ENCODE data around the gene MPP4.
A peak's percentile ranks its signal among the peaks of the same experiment; 100 is the strongest.
"Not testable (repeated sequence)": the region's sequence is repeated elsewhere in the genome, so short reads cannot be mapped to it uniquely, and the experiment has no call there.

MPP4 gene

DNA sequence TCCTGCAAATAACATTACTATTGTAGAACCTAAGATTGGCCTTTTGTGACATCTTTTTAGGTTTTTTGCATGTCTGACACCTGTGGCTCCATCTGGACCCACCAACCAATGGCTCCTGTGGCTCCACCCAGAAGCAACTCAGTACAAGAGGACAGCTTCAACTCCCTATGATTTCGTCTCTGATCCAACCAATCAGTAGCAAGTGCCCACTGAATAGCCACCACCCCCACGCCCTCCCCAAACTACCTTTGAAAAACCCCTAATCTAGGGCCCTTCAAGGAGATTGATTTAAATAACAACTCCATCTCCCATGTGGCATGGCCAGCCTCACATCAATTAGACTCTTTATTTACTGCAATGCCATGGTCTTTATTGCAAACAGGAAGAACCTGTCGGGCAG is 23.6 kb downstream of the MPP4 start:
- no peak for DNase-seq (ENCODE audit: extremely low read depth in 1 of 2, low read depth in 1 of 2)

- DNase-seq (ENCODE audit: extremely low read depth in 1 of 2, low read depth in 1 of 2): no peak
Measured at GRCh38 chr2:201674298-201674697, 24.1 kb downstream of the MPP4 start.

- no peak for DNase-seq (ENCODE audit: extremely low read depth in 1 of 2, low read depth in 1 of 2)
Measured at GRCh38 chr2:201673546-201673945, 24.9 kb downstream of the MPP4 start.

DNA sequence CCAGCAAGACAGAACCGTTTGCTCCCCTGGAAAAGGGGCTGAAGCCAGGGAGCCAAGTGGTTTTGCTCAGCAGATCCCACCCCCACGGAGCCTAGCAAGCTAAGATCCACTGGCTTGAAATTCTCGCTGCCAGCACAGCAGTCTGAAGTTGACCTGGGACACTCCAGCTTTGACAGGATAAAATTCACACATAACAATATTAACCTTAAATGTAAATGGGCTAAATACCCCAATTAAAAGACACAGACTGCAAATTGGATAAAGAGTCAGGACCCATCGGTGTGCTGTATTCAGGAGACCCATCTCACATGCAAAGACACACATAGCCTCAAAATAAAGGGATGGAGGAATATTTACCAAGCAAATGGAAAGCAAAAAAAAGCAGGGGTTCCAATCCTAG is 27.2 kb downstream of the MPP4 start:
- not testable (repeated sequence) for DNase-seq (ENCODE audit: extremely low read depth in 1 of 2, low read depth in 1 of 2)

DNA sequence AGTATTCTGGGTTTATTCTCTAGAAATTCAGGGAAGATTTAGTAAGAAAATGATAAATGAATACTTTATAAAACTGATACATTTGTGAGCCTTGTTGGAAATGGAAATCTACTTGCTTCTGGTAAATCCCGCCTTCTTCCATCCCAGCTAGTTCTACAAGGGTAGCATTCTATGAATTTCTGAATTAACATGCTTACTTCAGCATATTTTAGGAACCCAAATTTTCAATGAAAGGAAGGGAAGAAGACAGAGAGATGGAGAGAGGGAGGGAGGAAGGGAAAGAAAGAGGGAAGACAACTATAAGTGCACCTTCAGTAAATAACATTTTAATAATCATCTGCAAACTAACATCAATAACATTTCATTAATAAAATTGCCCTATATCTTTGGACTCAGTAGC is 28.6 kb downstream of the MPP4 start:
- no peak for DNase-seq (ENCODE audit: extremely low read depth in 1 of 2, low read depth in 1 of 2)

GRCh38 chr2:201668402-201668910 is 30.0 kb downstream of the MPP4 start:
- DNase-seq (ENCODE audit: extremely low read depth in 1 of 2, low read depth in 1 of 2): no peak

GRCh38 chr2:201664334-201664733 is 34.1 kb downstream of the MPP4 start:
- no peak for DNase-seq (ENCODE audit: extremely low read depth in 1 of 2, low read depth in 1 of 2)

- no peak for DNase-seq (ENCODE audit: extremely low read depth in 1 of 2, low read depth in 1 of 2)
Measured at GRCh38 chr2:201661366-201661765, 37.1 kb downstream of the MPP4 start.

DNA sequence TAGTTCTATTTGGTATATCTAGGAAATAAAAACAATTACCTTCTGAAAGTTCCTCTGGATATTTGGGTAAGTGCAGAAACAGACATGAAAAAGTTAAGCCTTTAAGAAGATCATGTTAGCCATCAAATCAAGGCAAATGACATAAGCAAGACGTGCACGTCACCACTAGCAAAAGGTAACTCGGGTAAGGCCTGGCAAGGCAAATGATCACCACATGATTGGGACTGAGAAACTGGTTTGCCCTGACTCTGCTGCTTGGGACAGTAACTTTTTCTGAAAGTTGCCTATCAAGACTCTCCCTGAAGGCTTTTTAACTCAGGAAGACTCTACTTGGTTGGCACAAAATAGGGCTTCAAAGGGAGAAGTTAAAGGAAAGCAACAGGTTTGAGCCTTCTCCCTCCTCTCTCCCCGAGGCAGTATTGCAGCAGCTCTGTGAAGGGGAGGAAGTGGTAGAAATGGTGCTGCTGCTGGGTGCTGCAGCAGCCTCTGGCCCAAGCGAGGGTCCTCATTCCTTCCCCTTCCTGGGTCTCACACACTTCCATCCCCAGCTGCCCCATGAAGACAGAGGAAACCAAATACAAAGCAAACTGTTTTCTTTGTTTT is 38.0 kb downstream of the MPP4 start:
- DNase-seq (ENCODE audit: extremely low read depth in 1 of 2, low read depth in 1 of 2): no peak

DNA sequence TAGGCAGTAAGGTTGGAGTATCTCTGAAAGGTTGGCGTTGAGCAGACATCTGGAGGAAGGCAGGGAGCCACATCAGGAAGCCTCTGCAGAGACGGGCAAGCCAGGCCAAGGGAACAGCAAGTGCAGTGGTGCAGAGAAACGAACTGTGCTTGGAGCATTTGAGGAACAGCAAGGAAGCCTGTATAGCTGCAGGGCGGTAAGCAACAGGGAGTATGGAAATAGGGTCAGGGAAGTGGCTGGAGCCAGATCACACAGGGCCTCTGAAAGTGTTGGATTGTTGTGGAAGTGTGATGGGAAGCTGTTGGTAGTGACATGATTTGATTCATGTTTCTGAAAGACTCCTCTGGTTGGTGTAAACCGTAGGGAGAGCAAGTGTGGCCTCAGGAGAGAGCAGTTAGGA is 41.7 kb downstream of the MPP4 start:
- DNase-seq (ENCODE audit: extremely low read depth in 1 of 2, low read depth in 1 of 2): no peak

GRCh38 chr2:201656102-201656501 is 42.3 kb downstream of the MPP4 start:
- DNase-seq (ENCODE audit: extremely low read depth in 1 of 2, low read depth in 1 of 2): no peak

DNA sequence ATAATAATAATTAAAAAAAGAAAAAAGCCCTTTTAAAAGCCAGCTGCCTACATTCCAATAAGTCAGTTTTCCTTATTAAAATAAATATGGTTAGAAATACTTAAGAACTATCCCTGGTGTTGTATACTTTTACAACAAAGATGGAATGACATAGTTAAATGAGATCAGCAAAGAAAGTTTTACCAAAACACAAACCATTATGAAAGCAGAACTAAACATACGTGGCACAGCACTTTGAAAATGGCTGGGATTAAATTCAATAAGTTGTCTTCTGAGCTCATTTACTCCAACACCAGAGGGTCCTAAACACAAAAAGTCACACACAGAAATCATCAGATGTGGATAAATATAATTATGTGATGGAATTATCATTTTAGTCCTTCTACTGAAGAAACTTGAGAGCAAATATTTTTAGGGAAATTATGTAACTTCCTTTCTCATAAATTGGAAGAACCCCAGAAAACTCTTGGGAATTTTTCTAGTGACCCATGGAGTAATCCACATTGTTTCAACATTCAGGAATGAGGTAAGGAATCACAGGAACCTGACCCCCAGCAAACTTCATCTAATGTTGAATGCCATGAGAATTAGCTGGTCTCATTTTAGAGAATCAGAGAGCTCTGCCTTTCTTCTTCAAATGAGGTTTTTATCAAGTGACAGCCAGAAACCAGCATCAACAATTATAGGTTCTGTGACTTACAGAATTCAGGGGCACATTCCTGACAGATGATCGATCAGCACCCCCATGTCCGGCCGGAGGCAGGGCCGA is 43.6 kb downstream of the MPP4 start:
- no peak for DNase-seq (ENCODE audit: extremely low read depth in 1 of 2, low read depth in 1 of 2)

GRCh38 chr2:201653221-201653620 is 45.2 kb downstream of the MPP4 start:
- no peak for DNase-seq (ENCODE audit: extremely low read depth in 1 of 2, low read depth in 1 of 2)

DNA sequence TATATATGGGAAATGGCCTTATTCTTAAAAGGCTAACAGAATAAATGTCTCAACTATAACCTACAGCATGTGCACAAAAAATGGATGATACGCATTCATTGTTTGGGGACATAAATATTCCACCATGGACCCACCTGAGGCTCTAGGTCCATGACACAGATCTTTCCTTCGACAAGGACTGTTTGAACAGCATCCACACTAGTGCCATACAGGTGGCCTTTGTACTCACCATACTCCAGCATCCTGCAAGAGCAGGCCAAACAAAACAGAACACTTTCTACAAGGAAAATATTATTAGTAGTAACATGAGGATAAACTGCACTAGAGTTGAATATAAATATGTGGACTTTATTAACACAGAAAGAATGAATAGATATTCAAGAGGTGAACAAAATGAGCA is 49.0 kb downstream of the MPP4 start:
- no peak for DNase-seq (ENCODE audit: extremely low read depth in 1 of 2, low read depth in 1 of 2)

DNA sequence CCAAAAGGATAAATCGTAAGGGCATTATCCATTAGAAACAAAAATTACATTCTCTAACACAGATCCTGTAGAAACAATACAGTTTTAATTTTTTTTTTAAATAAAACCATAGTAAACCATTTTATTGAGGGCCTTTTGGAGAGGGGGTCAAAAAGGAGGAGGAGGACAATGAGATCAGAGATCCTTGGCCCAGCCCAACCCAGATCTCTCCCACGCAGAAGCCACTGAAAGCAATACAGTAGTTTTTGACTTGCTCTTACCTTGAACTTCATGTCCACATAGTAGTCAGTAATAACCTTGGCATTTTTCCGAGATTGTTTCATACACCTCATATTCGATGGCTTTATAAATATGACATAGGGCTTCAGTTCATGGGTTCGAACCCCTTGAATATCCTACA is 51.0 kb downstream of the MPP4 start:
- DNase-seq (ENCODE audit: extremely low read depth in 1 of 2, low read depth in 1 of 2): no peak

DNA sequence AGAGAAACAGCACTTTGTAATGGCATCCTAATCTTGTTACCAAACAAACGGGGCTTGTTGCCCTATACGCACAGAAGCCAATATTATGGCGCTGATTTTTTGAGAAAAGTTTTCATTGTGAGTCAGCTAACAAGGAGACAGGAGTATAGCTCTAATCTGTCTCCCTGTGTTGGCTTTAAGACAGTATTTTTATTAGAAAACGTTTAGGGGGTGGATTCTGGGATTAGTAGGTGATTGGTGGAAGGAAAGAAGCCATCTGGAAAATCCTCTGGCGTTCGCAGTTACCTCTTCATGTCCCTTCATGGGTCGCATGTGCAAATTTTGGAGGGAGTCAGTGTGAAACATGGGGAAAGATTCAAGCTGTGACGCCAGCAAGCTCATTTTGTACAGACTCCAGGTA is 54.4 kb downstream of the MPP4 start:
- no peak for DNase-seq (ENCODE audit: extremely low read depth in 1 of 2, low read depth in 1 of 2)

DNA sequence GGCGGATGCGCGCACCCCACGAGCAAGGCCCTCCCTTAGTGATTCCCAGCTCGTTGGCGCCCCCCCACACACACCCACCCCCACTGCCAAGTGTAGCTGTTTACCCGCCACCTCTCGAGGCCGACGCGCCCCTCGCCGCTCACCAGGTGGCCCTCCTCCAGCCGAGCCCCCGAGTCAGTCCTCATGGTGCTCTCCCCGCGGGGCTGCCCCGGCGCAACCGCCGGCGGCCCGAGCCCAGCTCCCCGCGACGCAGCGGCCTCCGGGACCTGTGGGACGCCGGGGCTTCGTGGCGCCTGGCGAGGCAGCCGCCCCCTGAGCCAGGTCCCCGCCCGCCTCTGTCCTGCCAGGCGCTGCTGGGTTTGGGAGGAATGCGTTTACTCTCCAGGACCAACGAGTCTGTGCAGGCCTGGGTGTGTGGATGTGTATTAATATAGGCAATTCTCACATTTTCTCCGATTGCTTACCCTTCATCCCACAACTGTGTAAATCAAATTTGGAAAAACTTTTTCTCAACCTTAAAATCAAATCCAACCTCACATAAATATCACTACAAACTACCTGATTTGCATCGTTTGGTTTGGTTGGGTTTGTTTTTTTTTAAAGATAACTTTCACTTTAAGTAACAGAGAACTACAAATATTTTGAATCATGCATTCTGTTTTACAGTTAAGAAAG is 55.1 kb downstream of the MPP4 start, which contains the start of gene TMEM237:
Gene TMEM237 (minus strand): TSS at position 288 of the 675 bp plus-strand sequence. CDS start 103 bp downstream, at position 185.
- DNase-seq (ENCODE audit: extremely low read depth in 1 of 2, low read depth in 1 of 2): no peak

DNA sequence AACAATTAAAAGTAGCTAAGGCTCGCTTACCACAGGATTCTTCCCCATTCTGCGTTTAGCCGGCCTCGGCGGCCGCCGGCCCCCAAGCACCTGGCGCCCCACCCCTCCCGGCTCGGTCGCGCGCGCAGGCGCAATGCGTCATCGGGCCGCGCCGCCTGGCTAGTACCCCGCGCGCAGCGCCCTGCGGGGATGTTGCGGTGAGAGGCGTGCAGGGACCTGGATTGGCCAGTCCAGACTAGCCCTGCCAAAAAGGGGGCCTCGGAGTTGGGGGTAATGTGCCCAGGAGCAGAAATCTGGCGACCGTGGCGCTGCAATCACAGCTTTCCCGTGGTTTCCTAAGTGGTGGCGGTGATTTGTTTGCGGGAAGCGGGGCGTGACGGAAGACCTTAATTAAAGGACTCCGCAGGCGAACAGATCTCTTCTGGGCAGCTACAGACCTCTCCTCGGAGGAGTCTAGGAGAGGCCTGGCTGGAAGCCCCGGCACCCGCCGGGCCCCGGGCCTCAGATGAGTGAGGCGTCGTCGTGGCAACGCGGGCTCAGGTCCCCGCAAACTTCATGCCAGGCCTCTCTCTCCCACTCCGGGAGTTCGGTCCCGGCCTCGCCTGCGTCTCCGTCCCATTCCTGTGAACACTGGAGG is 55.7 kb downstream of the MPP4 start:
- DNase-seq (ENCODE audit: extremely low read depth in 1 of 2, low read depth in 1 of 2): peak; percentile 30 to 81

DNA sequence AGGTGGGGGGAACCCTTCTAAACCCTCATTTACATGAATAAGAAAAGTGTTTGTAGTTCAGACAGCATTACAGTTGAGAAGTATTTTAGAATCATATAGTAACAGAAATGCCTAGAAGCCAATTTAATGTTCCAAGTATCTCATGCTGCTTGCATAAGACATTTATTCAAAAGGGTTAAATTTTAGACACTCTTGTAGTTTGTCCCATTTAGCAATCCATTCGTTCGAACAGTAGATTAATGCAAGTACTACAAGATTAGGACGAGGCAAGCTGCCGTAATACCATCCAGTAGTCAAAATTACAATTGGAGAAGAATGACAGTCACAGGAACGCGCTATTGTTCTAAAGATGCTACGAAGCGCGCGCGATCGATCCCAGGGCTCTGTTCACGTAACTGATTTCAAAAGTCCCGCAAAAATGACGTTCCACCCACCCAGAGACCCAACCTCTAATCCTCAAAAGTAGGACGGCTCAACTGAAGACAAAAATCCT is 56.3 kb downstream of the MPP4 start:
- no peak for DNase-seq (ENCODE audit: extremely low read depth in 1 of 2, low read depth in 1 of 2)

- no peak for DNase-seq (ENCODE audit: extremely low read depth in 1 of 2, low read depth in 1 of 2)
Measured at GRCh38 chr2:201639205-201639604, 59.2 kb downstream of the MPP4 start.

GRCh38 chr2:201638326-201638725 is 60.1 kb downstream of the MPP4 start:
- no peak for DNase-seq (ENCODE audit: extremely low read depth in 1 of 2, low read depth in 1 of 2)

Data from activated CD8-positive, alpha-beta memory T cell treated with anti-CD3 and anti-CD28 coated beads for 1 hour (primary cell).